Transverse colon (tissue), 4 donors: ENCODE results near the gene KLF3.

Experiments
- POLR2A ChIP-seq: fragments of 450-650 bp; IDR thresholded peaks from one replicate; pipeline ENCODE4 v1.6.1; 2016; ENCODE audit warnings: antibody characterized with exemption, mild to moderate bottlenecking, moderate library complexity
- POLR2AphosphoS5 ChIP-seq, 3 donors: sonication (generic); formaldehyde crosslinking; IDR thresholded peaks; one replicate each; pipeline ENCODE4 v1.6.1; 2016; ENCODE audit warnings: antibody characterized with exemption in 3 of 3
- TF ChIP-seq, protein P1 (sequence below), 5 experiments: fragments of 200-600 bp in 3 of 5; fragments of 450-650 bp in 2 of 5; sonication (generic) in 3 of 5; IDR thresholded peaks; 1 replicate in 2 of 5; 2 replicates in 3 of 5; pipeline ENCODE4 v1.5.1; 2016 to 2017; ENCODE audit warnings: antibody characterized with exemption in 5 of 5, inconsistent platforms in 3 of 5, mild to moderate bottlenecking in 2 of 5, moderate library complexity in 1 of 5

GRCh38 chr4:38703635-38704034 is 39.6 kb downstream of the KLF3 start:
- TF ChIP-seq, protein P1, sequence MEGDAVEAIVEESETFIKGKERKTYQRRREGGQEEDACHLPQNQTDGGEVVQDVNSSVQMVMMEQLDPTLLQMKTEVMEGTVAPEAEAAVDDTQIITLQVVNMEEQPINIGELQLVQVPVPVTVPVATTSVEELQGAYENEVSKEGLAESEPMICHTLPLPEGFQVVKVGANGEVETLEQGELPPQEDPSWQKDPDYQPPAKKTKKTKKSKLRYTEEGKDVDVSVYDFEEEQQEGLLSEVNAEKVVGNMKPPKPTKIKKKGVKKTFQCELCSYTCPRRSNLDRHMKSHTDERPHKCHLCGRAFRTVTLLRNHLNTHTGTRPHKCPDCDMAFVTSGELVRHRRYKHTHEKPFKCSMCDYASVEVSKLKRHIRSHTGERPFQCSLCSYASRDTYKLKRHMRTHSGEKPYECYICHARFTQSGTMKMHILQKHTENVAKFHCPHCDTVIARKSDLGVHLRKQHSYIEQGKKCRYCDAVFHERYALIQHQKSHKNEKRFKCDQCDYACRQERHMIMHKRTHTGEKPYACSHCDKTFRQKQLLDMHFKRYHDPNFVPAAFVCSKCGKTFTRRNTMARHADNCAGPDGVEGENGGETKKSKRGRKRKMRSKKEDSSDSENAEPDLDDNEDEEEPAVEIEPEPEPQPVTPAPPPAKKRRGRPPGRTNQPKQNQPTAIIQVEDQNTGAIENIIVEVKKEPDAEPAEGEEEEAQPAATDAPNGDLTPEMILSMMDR (IDR thresholded peaks at IDR 0.05): no peak
- TF ChIP-seq POLR2A: no peak
- TF ChIP-seq POLR2AphosphoS5 (IDR thresholded peaks at IDR 0.05): no peak
